ENCODE measurements around the gene ABLIM1. TPM values are rescaled to one million over a fixed set of nuclear protein-coding genes. Genes with fewer than 3 reads are reported as not detected.

Gene ABLIM1
- total and polyA plus RNA-seq, 8 donors: 13.3 to 44.5 (median 33.3) TPM

- H3K4me1 ChIP-seq: peaks cover 22 to 42% (median 32%) of the 10 kb centered on the region in 3 donors
- WGBS, 2 donors: 5% methylated on average over 5 of the region's 5 CpGs
- ATAC-seq: peak; percentile 91 to 94 (median 92)
Measured at GRCh38 chr10:114684822-114685209, 26.7 kb upstream of the ABLIM1 start.

GRCh38 chr10:114684084-114684821 is 26.2 kb upstream of the ABLIM1 start:
- FAIRE-seq (no peak), DNase-seq (peak; percentile 46 to 64 (median 56)), ATAC-seq (peak; percentile 57 to 64 (median 62))
- no peaks in the 10 kb centered on the region for H3K36me3 ChIP-seq
- H3K27ac ChIP-seq: peak overlapping the region; percentile 56 to 97 (median 82)
- H3K9me3 ChIP-seq: no peaks in the 10 kb centered on the region
- peak overlapping the region in 2 of 4 donors; percentile 24 to 36 for H3K4me3 ChIP-seq
- no peaks in the 10 kb centered on the region for H3K27me3 ChIP-seq
- WGBS, 2 donors: 25 to 48% methylated on average over 12 of the region's 12 CpGs
- TF ChIP-seq CTCF (IDR thresholded peaks at IDR 0.05): no peak
- intact Hi-C loops (cut with DNase I): no loop called here
- H3K4me1 ChIP-seq: peaks cover 22 to 42% (median 32%) of the 10 kb centered on the region in 3 donors

More at GRCh38 chr10:114684822-114685209, 26.7 kb upstream of the ABLIM1 start:
- peak; percentile 92 for FAIRE-seq
- H3K27ac ChIP-seq: peak overlapping the region; percentile 56 to 97 (median 82)
- H3K9me3 ChIP-seq: no peaks in the 10 kb centered on the region
- peak overlapping the region in 2 of 4 donors; percentile 24 to 36 for H3K4me3 ChIP-seq
- no peaks in the 10 kb centered on the region for H3K36me3 ChIP-seq
- intact Hi-C loops (cut with DNase I): no loop called here
- DNase-seq: peak in 3 of 6 donors; percentile 32 to 64 (median 53)
- H3K27me3 ChIP-seq: no peaks in the 10 kb centered on the region
- TF ChIP-seq CTCF (IDR thresholded peaks at IDR 0.05): no peak

- peak overlapping the region in 2 of 4 donors; percentile 24 to 36 for H3K4me3 ChIP-seq
- no peaks in the 10 kb centered on the region for H3K36me3 ChIP-seq
- H3K27ac ChIP-seq: peak overlapping the region; percentile 56 to 97 (median 82)
- intact Hi-C loops (cut with DNase I): no loop called here
- no peaks in the 10 kb centered on the region for H3K9me3 ChIP-seq
- FAIRE-seq (no peak), DNase-seq (no peak), ATAC-seq (peak in 1 of 4 donors; percentile 19)
- WGBS, 2 donors: 66 to 75% methylated on average over 9 of the region's 9 CpGs
- no peak for TF ChIP-seq CTCF (IDR thresholded peaks at IDR 0.05)
- no peaks in the 10 kb centered on the region for H3K27me3 ChIP-seq
- peaks cover 22 to 42% (median 32%) of the 10 kb centered on the region in 3 donors for H3K4me1 ChIP-seq
Measured at GRCh38 chr10:114683593-114683992, 25.5 kb upstream of the ABLIM1 start.

GRCh38 chr10:114683162-114683561 is 25.1 kb upstream of the ABLIM1 start:
- no peak for FAIRE-seq
- H3K36me3 ChIP-seq: no peaks in the 10 kb centered on the region
- WGBS, 2 donors: 65 to 67% methylated on average over 10 of the region's 10 CpGs
- peak overlapping the region; percentile 56 to 97 (median 82) for H3K27ac ChIP-seq
- H3K4me1 ChIP-seq: peaks cover 22 to 46% (median 32%) of the 10 kb centered on the region in 3 donors
- no peak for DNase-seq
- ATAC-seq: no peak
- H3K27me3 ChIP-seq: no peaks in the 10 kb centered on the region
- H3K9me3 ChIP-seq: no peaks in the 10 kb centered on the region
- H3K4me3 ChIP-seq: peak overlapping the region in 2 of 4 donors; percentile 24 to 36
- no peak for TF ChIP-seq CTCF (IDR thresholded peaks at IDR 0.05)
- intact Hi-C loops (cut with DNase I): no loop called here

GRCh38 chr10:114682532-114682931 is 24.5 kb upstream of the ABLIM1 start:
- DNase-seq (no peak), ATAC-seq (no peak), FAIRE-seq (no peak)
- Histone ChIP-seq H3K36me3 (no peaks in the 10 kb centered on the region), H3K27me3 (no peaks in the 10 kb centered on the region), H3K27ac (peak overlapping the region; percentile 6 to 97 (median 72)), H3K4me3 (peak overlapping the region in 1 of 4 donors; percentile 36), H3K4me1 (peaks cover 22 to 48% (median 32%) of the 10 kb centered on the region in 3 donors), H3K9me3 (no peaks in the 10 kb centered on the region)
- no peak for TF ChIP-seq CTCF (IDR thresholded peaks at IDR 0.05)
- intact Hi-C loops (cut with DNase I): no loop called here
- 6 to 14% methylated on average over 4 of the region's 4 CpGs for WGBS, 2 donors

Data from pancreas (tissue), 10 donors.